T-helper 17 cell (primary cell): ENCODE measurements around the gene WDR45. TPM values are rescaled to one million over a fixed set of nuclear protein-coding genes. Genes with fewer than 3 reads are reported as not detected.
A peak's percentile ranks its signal among the peaks of the same experiment; 100 is the strongest.

ENCODE experiments used
- ATAC-seq: fragments of 150-1000 bp; cut with Tn5 transposase; 2 replicates; pipeline ENCODE4 v1.10.0; 2021; ENCODE audit warnings: mild to moderate bottlenecking, moderate library complexity
- DNase-seq, 3 donors: peaks; one replicate each; pipeline versions ENCODE4 v3.0.0 to v3.0.0-alpha.2; 2020 to 2021
- H3K9me3 ChIP-seq: one replicate; pipeline ENCODE4 v1.7.0; 2013; ENCODE audit warnings: low read length, mild to moderate bottlenecking; ENCODE audit not compliant: control insufficient read depth, poor library complexity, severe bottlenecking
- H3K27ac Mint-ChIP-seq: one replicate; pipeline ENCODE4 v1.8.0; 2022; ENCODE audit warnings: mild to moderate bottlenecking, moderate library complexity, mixed read lengths
- H3K27me3 Mint-ChIP-seq: one replicate; pipeline ENCODE4 v1.8.0; 2022; ENCODE audit warnings: mixed read lengths
- H3K36me3 Mint-ChIP-seq: one replicate; pipeline ENCODE4 v1.8.0; 2022; ENCODE audit warnings: low read depth, mixed read lengths
- H3K4me1 Mint-ChIP-seq: one replicate; pipeline ENCODE4 v1.8.0; 2022; ENCODE audit warnings: mild to moderate bottlenecking, mixed read lengths
- H3K4me3 Mint-ChIP-seq: one replicate; pipeline ENCODE4 v1.8.0; 2022; ENCODE audit warnings: mild to moderate bottlenecking, moderate library complexity, mixed read lengths
- total RNA-seq, 4 donors: library from RNA in 2 of 4; stranded (reverse) in 2 of 4; gene quantifications; one replicate each; pipeline ENCODE4 v1.2.3 and lab custom pipeline; 2022 to 2026

Gene WDR45
- total RNA-seq, 2 donors from 2014 or later: 69.9 to 73.5 TPM

DNA sequence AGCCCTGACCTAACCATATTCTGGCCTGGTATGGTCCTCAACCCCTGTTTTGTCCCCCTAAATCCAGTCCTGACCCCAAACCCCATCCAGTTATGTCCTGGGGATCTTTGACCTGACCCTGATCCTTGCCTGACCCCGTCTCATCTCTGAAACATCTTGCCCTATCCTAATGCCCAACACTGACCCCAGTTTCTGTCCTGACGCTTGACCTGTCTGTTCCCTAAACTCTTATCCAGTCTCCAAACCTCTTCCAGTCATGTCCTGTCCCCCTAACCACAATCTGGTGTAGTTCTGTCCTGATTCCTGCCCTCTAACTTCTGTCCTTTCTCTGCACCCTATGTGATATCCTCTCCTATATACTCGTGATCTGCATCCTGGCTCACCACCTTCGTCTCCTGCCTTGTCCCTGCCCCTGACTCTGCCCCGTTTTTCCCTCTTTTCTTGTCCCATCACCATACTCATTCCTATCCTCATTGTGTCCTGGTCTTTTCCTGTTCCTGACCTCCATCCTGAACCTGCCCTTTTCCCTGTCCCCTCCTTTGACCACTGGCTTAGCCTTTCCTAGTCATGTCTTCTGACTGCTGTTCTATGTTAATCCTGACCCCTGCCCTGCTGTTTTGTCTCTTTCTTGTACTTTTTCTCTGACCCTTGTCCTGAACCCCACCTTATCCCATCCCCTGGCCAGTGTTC is 25.5 kb downstream of the WDR45 start:
- peak overlapping the region; percentile 90 for H3K27ac Mint-ChIP-seq
- peaks cover 31% of the 10 kb centered on the region for H3K4me1 Mint-ChIP-seq
- H3K27me3 Mint-ChIP-seq: no peaks in the 10 kb centered on the region
- no peaks in the 10 kb centered on the region for H3K9me3 ChIP-seq
- ATAC-seq (no peak), DNase-seq (no peak)
- H3K36me3 Mint-ChIP-seq: no peaks in the 10 kb centered on the region
- H3K4me3 Mint-ChIP-seq: peak overlapping the region; percentile 78

DNA sequence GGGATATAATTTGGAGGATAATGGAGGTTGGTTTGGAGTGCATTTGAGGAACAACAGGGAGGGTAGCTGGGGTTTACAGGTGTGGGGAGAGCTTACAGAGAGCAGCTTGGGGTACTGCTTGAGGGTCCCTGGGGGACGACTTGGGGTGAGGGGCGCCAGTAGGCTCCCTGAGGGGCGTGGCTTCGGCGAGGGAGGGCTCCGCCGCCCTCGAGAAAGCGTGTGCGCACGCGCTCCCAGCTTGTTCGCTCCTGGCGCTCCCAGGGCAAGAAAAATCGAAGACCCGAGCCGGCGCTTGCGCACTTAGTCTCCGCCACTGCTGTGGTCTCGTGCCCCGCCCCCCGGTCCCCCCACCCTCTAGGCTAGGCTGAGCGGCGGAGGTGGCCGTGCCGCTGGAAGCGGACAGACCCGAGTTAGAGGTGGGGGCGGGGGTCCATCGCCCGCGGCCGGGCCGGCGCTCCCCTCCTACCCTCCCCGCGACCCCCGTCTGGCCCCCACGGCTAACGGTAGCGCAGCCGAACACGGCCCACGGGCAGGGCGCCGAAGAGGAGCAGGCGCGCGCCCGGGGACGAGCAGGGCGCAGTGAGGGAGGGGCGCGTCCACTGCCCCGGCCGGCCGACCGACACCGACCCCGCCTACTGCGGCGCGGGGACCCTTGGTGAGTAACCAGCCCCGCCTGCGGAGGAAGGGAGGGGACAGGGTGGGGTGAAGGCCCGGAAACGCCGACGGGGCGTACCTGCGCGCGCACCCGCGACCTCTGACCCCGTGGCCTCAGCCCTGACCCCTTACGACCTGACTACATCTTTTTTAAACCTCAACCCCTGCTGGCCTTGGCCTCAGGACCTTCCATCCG is 26.2 kb downstream of the WDR45 start:
- H3K27ac Mint-ChIP-seq: peak overlapping the region; percentile 90
- peak; percentile 27 to 36 (median 36) for DNase-seq
- H3K4me1 Mint-ChIP-seq: peaks cover 31% of the 10 kb centered on the region
- H3K36me3 Mint-ChIP-seq: no peaks in the 10 kb centered on the region
- H3K27me3 Mint-ChIP-seq: no peaks in the 10 kb centered on the region
- peak overlapping the region; percentile 81 for H3K4me3 Mint-ChIP-seq
- ATAC-seq: peak; percentile 81
- no peaks in the 10 kb centered on the region for H3K9me3 ChIP-seq

DNA sequence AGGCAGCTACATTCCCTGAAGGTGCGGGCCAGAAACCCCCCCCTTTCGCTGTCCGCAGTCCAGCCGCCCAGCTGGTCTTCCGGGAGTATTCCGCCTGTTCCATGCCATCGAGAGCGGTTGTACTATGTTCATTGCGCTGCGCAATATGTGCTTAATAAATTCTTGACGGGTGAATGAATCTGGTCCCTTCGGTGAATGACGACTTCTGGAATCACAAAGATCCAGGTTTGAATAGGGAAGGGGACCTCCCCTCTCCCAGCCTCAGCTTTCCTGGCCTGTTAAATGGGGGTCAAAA is 35.8 kb downstream of the WDR45 start:
- H3K27ac Mint-ChIP-seq: peak overlapping the region; percentile 86
- H3K9me3 ChIP-seq: no peaks in the 10 kb centered on the region
- no peaks in the 10 kb centered on the region for H3K36me3 Mint-ChIP-seq
- no peak for ATAC-seq
- no peaks in the 10 kb centered on the region for H3K27me3 Mint-ChIP-seq
- H3K4me3 Mint-ChIP-seq: peak overlapping the region; percentile 89
- peaks cover 27% of the 10 kb centered on the region for H3K4me1 Mint-ChIP-seq
- no peak for DNase-seq

DNA sequence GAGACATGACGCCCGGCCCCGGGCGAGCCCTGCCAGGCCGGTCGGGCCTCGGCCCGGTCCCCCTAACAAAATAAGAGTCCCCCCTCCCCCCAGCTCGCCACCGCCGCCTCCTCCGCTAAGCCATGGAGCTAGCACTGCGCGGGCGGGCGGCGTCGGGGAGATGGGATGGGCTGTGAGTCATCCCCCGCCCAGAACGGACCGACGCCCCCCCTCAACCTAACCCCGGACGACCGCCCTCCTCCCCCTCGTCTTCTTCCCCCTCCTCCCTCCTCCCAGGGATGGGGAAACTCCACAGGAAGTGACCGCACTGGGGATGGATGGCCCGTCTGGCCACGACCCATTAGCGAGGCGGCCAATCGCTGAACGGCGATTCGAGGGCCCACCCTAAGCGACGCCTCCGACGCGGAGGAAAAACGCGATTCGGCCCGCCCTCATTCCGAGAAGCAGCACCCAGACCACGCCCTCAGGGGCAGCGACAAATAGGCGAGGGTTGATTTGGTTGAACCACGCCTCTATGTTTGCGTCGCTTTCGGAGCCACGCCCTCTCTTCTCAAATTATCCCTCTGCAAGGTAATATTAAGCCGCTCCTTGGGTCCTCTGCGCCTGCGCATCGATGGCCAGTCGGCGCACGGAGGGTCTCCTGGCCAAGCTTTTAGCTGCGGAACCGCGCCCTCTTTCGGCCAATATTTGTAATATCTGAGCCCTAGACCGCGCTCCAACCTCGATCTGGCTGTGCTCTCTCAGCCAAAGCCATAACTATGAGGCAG is 36.3 kb downstream of the WDR45 start, which contains the start of gene TFE3:
TSS of gene TFE3 (minus strand) at position 138 of the 767 bp plus-strand sequence. CDS start at position 7, 131 bp downstream.
- Mint-ChIP-seq H3K27me3 (no peaks in the 10 kb centered on the region), H3K4me1 (peaks cover 30% of the 10 kb centered on the region), H3K36me3 (no peaks in the 10 kb centered on the region), H3K27ac (peak within 1 kb of the TSS; percentile 86), H3K4me3 (peak within 1 kb of the TSS; percentile 89)
- no peaks in the 10 kb centered on the region for H3K9me3 ChIP-seq
- DNase-seq (peak; percentile 85 to 93 (median 86)), ATAC-seq (peak; percentile 89)

DNA sequence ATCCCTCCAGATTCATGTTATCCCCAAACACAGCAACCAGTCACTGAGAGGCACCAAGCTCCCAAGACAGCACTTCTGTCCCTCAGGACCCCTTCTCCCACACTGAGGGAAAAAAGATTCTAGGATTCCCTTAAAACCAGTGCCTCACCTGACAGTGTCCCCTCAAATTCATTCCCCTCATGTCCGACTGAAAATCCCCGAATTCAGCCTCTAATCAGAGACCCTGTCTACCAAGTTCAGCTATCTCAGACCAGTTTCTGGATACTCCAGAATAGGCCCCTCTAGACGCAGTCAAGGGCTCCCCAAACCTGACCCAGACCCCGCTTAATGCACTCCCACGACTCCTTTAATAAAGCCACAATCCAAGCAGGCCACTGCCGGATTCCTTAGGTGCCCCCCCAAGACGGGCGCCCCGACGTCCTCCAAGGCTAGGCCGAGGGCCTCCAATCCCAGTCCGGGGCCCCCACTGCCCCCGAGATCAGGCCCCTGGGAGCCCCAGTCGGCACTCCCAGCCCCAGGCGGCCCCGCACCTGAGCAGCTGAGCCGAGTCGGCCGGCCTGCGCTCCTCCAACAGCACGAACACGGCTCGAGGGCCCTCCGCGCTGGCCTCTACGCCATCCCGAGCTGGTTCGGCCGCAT is 37.0 kb downstream of the WDR45 start:
- ATAC-seq: no peak

DNA sequence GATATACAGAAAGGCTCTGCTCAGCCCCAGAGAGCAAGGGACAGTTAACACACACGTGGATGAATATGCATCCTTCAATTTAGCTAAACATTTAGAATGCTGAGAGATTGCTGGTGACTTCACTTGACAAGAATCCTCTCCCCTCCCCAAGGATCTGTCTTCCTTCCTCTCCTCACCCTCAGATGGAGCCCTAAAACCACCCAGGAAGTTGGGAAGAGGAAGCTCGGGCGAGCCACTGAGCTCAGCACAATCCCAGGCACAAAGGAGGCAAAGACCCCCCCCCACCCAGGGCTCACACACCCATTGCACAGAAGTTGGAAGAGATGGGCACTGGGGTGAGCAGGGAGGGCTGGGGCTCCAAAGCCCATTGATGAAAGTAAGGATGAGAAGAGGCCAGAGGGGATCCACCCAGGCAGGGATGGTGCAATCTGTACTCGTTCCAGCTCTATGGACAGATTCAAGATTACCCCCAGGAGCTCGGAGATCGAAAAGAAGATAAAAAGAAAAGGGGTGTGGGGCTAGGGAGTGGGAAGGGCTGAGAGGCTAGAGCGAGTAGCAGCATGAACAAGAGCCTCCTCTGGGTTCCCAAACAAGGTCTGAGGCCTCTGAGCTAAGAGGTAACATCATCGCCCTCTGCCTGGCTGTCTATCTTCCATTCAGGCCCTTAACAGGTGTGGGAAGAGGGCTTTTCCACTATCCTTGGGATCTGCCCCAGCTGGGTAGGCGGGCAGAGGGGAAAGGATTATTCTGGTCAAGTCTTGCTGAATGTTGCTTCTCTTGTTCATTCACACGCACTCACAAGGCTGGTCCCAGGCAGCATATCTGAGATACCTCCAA is 37.7 kb downstream of the WDR45 start:
- H3K27ac Mint-ChIP-seq: peak overlapping the region; percentile 86
- no peaks in the 10 kb centered on the region for H3K27me3 Mint-ChIP-seq
- peaks cover 3% of the 10 kb centered on the region for H3K36me3 Mint-ChIP-seq
- DNase-seq: no peak
- H3K4me3 Mint-ChIP-seq: peak overlapping the region; percentile 89
- peaks cover 30% of the 10 kb centered on the region for H3K4me1 Mint-ChIP-seq
- ATAC-seq: no peak
- no peaks in the 10 kb centered on the region for H3K9me3 ChIP-seq

More for the DNA sequence above, 37.0 kb downstream of the WDR45 start:
- H3K4me3 Mint-ChIP-seq: peak overlapping the region; percentile 89
- peak in 1 of 3 donors; percentile 11 for DNase-seq
- no peaks in the 10 kb centered on the region for H3K9me3 ChIP-seq
- H3K4me1 Mint-ChIP-seq: peaks cover 30% of the 10 kb centered on the region
- no peaks in the 10 kb centered on the region for H3K27me3 Mint-ChIP-seq
- H3K27ac Mint-ChIP-seq: peak overlapping the region; percentile 86
- H3K36me3 Mint-ChIP-seq: peaks cover 2% of the 10 kb centered on the region

DNA sequence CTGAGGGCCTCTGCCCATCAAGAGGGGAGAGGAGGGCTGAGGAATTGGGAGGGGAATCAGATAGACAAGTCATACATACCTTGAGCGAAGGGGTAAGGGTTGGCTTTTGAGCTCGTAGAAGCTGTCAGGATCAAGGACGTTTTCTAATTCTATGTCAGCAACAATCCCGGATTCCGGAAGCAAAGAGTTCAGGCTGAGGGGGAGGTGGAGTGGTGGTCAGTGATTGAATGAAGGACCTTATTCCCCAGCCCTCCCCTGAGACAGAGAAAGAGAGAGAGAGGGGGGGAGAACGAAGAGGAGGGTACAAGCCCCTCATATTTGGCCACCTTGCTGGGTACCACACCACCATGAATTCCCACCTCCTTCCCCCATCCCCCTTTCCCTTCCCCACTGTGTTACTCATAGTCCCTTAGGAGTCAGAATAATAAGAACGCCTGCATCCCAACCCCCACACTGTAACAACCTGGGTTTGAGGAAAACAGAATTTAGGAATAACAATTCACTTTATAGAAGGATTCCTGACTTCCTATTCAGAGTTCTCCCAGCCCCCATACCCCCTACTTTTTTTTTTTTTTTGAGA is 39.2 kb downstream of the WDR45 start:
- ATAC-seq (no peak), DNase-seq (no peak)
- Mint-ChIP-seq H3K27ac (peak overlapping the region; percentile 68), H3K4me3 (no peak overlapping the region), H3K36me3 (peaks cover 3% of the 10 kb centered on the region), H3K4me1 (peaks cover 30% of the 10 kb centered on the region), H3K27me3 (no peaks in the 10 kb centered on the region)
- no peaks in the 10 kb centered on the region for H3K9me3 ChIP-seq

DNA sequence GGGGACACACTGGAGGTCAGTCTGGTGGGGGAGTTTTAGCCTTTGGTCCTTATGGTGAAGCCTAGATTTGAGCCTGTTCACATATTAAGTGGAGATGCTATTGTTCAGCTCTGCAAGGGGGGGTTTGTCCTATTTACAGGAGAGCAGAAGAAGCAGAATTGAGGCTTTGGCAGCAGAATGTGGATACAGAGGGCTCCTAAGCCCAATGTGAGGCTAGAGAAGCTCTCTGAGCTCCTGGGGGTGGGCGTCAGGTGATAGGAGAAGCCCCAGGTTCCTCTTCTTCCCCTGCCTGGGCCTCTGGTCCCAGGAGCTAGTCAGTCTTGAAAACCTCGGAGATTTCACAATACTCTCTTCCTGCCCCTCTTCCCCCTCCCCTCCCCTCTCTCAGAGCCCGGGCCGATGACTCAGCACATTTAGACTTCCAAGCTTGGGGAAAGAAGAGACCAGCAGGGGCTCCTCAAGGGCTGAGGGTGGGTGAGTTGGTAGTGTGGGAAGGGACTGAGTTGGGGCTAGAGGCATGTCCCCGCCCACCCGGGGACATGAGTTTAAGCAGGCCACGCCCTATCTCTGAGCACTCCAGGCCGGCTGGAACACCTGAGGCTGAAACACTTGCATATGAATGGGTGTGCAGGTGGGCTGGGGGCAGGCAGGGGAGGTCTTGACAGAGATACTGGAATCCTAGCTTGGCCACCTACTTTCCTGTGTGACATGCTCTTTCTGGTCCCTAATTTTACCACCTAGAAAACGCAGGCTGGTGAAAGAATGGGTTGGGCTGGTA is 39.9 kb downstream of the WDR45 start:
- no peak for ATAC-seq
- no peaks in the 10 kb centered on the region for H3K27me3 Mint-ChIP-seq
- no peak overlapping the region for H3K4me3 Mint-ChIP-seq
- no peaks in the 10 kb centered on the region for H3K9me3 ChIP-seq
- H3K27ac Mint-ChIP-seq: peak overlapping the region; percentile 68
- H3K4me1 Mint-ChIP-seq: peaks cover 30% of the 10 kb centered on the region
- peak in 2 of 3 donors; percentile 22 to 29 for DNase-seq
- H3K36me3 Mint-ChIP-seq: peaks cover 3% of the 10 kb centered on the region

DNA sequence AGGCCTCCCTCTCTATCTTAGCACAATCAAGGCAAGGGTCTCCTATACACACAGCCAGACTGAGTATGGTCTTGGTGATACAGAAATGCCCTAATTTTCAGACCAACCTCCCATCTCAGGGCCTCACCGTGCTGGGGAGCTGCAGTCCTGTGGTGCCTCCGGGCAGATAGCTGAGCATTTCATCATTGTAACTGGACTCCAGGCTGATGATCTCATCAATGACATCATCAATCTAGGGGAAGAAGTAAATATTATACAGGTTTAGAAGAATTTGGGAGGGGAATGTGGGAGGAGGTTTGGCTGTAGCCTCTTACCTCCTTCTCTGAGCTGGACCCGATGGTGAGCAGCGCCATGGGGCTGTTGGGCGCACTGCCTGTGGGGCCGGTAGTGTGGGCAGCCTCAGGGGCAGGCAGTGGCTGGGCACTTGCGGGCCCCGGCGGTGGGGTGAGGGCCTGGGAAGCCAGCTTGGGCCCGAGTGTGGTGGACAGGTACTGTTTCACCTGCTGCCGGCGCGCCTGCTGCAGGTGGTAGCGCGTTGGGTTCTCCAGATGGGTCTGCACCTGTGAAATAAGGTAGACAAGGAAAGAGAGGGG is 41.7 kb downstream of the WDR45 start:
- H3K9me3 ChIP-seq: no peaks in the 10 kb centered on the region
- H3K36me3 Mint-ChIP-seq: peaks cover 3% of the 10 kb centered on the region
- peaks cover 26% of the 10 kb centered on the region for H3K4me1 Mint-ChIP-seq
- H3K27ac Mint-ChIP-seq: no peak overlapping the region
- ATAC-seq (no peak), DNase-seq (no peak)
- no peaks in the 10 kb centered on the region for H3K27me3 Mint-ChIP-seq
- peak overlapping the region; percentile 25 for H3K4me3 Mint-ChIP-seq

DNA sequence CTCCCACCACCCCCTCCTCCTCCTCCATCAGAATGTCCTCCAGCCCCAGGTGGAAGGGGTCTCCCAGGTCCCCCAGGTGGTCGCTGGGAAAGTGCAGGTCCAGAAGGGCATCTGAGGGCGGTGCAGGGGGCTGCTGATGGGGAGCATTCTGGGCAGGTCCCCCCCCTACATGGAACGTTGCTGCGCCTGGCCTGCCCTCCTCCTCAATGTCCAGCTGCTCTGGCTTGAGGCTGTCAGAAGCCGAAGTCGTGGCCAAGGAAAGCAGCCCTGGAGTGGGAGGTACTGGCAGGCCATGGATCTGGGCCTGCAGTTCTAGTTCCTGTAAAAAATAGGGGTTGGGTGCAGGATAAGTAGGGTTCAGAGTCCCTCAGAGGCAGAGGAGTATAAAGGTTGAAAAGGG is 49.4 kb downstream of the WDR45 start:
- no peak overlapping the region for H3K27ac Mint-ChIP-seq
- H3K4me3 Mint-ChIP-seq: no peak overlapping the region
- no peaks in the 10 kb centered on the region for H3K27me3 Mint-ChIP-seq
- ATAC-seq (no peak), DNase-seq (no peak)
- no peaks in the 10 kb centered on the region for H3K9me3 ChIP-seq
- peaks cover 3% of the 10 kb centered on the region for H3K36me3 Mint-ChIP-seq
- peaks cover 4% of the 10 kb centered on the region for H3K4me1 Mint-ChIP-seq

DNA sequence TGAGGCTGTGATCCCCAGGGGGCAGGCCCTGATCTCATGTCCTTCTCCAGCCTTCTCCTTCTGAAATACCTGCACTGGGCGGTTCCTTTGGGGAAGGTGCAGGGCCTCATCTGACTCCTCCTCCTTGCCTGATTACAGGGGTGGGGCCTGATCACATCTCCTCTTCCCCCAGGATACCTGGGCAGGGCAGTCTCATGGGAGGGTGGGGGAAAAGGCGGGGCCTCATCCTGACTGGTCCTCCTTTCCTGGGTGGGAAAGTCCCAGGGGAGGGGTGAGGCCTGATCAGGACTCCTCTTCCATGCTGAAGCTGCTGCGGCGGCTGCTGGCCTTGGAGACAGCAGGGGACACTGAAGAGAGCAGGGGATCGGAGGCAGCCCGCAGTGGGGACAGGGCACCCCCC is 49.8 kb downstream of the WDR45 start:
- no peaks in the 10 kb centered on the region for H3K9me3 ChIP-seq
- no peaks in the 10 kb centered on the region for H3K27me3 Mint-ChIP-seq
- ATAC-seq (no peak), DNase-seq (no peak)
- H3K4me1 Mint-ChIP-seq: peaks cover 4% of the 10 kb centered on the region
- H3K27ac Mint-ChIP-seq: no peak overlapping the region
- H3K4me3 Mint-ChIP-seq: no peak overlapping the region
- H3K36me3 Mint-ChIP-seq: peaks cover 3% of the 10 kb centered on the region
